ENCODE measurements around the gene HASPIN.

The HASPIN gene

DNA sequence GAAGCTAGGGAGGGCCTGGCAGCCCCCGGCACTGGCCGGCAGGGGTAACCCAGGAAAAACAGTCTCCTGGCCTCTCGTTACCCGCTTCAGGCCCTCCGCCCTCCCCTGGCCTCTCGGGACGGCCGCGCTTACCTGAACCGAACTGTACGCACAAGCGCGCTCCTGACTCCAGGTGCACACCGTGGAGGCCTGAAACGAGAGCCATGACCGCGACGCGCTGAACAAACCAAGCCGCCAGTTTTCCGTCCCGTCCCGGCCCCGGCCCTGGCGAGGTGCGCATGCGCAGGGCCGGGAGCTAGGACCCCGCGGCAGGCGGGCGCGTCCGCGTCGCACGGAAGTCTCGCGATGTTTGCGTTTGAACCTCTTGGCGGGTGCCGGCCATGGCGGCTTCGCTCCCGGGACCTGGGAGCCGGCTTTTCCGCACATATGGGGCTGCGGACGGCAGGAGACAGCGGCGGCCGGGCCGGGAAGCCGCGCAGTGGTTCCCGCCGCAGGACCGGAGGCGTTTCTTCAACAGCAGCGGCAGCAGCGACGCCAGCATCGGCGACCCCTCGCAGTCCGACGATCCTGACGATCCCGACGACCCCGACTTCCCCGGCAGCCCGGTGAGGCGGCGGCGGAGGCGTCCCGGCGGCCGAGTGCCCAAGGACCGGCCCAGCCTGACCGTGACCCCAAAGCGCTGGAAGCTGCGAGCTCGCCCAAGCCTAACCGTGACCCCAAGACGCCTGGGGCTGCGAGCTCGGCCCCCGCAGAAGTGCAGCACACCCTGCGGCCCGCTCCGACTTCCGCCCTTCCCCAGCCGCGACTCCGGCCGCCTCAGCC, at the start of gene HASPIN:
Gene HASPIN (plus strand): TSS at position 348 of the 822 bp plus-strand sequence. CDS start 33 bp downstream, at position 381.
- peak; percentile 81 for DNase-seq

DNA sequence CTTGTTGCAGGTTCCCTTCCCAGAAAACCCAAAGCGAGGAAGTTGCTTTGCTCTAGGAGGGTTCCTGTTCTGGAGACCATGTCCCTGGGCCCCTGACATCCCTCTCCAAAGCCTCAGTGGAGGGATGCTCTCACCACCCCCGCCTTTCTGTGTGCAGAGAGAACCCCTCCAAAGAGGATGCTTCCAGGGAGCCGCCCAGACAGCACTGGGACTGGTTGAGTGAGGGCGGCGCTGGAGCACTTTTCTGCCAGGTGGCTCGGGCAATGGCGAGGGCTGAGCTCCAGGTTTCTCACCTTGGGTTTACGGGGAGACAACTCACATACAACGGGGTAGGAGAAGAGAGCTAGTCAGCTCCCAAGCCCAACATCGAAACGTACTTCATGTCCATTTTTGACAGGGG, 47.8 kb upstream of the HASPIN start:
- no peak for DNase-seq

DNA sequence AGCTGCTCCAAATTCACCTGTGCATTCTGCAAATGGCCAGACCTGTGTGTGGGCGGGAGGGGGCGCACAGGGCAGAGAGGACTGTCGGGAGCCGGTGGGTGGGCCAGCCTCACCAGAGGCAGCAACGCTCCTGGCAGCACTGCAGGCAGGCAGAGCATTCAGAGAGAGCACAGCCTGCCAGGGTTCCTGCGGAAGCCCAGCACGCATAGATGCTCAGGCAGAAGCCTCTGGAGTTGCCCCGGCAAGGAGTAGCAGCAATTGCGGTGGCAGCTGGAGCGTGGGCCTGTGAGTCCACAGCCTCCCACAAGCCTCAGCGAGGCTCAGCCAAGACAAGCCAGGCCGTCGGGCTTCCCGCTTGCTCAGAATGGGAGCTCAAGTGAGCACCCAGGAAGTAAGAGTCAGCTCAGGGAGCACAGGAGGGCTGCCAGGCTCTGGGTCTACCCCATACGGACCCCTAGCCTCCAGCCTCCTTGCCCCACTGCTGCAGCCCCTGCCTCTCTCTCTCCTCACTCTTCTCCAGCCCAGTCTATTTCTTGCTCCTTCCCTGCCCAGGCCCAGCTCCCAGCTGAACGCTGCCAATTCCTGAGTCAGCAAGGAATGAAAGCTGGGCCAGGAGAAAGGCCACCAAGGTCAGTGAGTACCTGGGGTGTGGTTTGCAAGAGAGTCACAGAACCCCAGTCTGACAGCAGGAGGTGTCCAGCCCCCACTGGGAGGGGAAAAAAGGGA, 45.4 kb upstream of the HASPIN start:
- no peak for DNase-seq

GRCh38 chr17:3678821-3679530, 44.7 kb upstream of the HASPIN start:
- no peak for DNase-seq

DNA sequence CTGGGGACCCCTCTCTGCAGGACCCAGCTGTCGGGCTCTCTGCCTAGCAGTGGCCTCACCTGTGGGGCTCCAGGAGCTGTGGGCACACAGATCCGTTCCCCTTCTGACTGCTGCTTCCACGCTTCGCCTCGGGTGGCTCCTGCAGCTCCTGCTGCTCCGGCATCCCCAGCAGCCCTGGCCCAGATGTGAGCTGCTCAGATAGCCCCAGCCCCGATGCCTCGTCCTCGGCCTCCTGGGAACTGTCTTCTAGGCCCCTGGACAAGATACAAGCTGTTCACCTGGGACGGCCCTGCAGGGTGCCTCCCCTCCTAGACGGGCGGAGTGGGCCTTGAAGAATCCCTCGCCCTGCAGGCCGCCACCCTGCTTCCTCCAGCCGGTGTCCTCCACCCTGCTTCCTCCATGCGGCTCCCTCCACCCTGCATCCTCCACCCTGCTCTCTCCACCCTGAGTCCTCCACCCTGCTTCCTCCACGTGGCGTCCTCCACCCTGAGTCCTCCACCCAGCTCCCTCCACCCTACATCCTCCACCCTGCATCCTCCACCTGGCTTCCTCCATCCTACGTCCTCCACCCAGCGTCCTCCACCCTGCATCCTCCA, 44.1 kb upstream of the HASPIN start:
- no peak for DNase-seq

DNA sequence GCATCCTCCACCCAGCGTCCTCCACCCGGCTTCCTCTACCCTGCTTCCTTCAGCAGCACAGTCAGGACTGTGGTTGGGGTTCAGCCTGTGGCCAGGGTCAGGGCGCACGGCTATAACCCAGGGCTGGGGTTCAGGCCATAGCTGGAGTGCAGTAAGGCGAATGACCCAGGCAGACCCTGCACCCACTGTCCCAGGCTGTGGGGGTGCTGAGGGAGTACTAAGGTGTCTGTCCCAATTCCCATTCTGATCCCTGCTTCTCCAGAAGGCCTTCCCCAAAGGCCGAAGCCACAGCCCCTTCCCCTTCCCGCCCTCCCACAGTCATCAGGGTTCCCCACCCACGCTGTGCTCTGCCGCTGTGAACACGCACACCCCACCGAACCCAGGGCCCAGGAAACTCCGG, 42.6 kb upstream of the HASPIN start:
- no peak for DNase-seq

DNA sequence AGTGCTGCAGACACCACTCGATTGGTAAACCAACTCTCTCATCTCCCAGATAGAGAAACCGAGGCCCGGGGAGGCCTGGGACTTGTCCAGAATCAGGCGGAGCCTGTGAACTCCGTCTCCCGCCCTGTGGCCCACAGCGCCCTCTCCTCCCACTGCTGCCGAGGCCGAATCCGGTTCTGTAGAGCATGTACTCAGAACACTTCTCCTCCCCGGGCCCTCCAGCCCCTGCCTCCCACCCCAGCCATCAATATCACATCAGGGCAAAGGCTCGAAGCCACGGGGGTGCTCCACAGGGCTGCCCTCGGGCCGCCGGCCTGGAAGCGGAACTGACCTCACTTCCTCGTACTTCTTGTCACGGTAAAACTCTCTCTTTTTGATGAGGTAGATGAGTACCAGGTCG, 42.1 kb upstream of the HASPIN start:
- no peak for DNase-seq

DNA sequence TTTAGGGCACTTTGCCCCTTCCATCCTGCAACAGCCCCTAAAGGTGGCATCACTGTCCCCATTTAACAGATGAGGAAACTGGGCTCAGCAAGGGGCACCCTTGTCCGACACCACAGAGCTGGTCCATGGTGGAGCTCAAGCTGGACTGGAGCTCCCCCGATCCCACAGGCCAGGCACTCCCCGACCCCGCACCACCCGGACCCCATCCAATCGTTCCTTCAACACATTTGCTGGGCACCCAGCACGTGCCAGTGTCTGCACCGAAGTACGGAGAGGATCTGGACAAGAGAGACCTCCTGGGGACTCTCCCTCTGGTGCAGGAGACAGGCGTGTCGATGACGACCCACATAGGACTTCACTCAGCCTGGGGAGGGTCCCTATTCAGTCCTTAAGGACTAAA, 41.7 kb upstream of the HASPIN start:
- DNase-seq = no peak

DNA sequence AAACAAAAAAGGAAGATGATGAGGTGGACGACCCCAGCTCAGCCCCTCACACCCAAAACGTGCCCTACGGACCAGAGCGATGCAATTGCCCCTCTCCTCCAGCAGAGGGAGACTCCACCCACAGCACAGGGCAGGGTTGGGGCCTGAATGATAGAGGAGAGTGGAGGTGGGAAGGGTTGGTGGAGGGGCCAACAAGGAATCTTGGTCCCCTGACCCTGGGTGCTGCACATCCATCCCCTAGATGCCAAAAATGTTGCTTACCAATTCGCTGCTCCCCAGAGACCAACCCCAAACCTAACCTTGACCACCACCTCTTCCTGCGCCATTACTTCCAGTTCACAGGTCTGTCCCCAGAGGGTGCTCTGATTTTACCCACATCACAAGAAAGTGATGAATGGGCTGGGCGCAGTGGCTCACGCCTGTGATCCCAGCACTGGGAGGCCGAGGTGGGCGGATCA, 40.6 kb upstream of the HASPIN start:
- no peak for DNase-seq

- DNase-seq = no peak
Observed at GRCh38 chr17:3685174-3685573, 38.5 kb upstream of the HASPIN start.

DNA sequence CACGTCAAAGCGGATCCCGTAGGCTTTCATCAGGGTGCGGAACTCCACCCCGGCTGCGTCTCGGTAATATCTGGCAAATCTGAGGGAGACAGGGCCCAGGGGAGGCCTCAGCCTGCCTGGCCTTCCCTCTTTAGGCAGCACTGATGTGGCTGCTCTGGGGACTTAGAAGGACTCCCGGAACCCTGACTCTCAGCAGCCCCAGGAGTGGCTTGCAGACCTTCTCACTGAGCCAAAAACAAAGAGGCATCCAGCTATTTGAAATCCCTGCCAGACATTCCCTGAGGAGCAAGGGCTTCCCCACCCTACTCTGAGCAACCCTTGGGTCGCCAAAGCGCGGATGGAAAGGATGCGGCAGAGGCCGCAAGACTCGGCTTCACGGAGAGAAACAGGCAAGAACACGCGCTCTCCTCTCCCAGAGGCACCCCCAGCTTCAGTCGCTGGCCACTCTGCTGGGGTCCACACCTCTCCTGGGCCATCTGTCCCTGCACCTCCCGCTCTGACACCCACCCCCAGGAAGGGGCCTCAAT, 35.6 kb upstream of the HASPIN start:
- no peak for DNase-seq

- no peak for DNase-seq
Observed at GRCh38 chr17:3688852-3689261, 34.8 kb upstream of the HASPIN start.

- no peak for DNase-seq
Observed at GRCh38 chr17:3689262-3690093, 34.2 kb upstream of the HASPIN start.

DNA sequence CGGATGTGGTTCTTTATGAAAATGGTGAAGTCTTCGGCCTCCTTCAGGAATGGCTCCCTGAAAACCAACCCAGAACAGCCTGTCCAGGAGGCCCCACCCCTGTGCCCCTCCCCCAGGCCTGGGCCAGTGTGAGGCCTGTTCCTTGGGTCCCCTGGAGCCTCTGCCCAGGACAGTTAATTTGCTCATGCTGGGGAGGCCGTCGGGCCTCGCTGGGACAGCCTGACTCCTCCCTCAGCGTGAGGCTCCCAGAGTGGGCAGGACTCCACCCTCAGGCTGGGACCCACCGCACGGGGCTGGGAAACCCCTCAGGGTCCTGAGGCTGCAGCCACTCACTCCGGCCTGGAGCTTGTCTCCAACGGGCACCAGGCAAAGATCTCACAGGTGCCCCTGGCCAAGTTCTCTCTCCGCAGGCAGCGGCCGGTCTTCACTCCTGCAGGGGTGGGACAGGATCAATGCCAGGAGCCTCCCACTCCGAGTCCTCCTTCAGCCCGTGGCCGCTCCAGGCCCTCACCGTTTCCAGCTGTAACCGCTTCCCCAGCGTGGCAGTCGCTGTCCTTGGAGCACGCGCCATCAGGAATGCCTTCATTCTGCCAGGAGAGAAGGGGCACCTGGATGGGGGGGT, 33.5 kb upstream of the HASPIN start:
- DNase-seq = no peak

GRCh38 chr17:3691617-3692067, 32.1 kb upstream of the HASPIN start:
- no peak for DNase-seq

GRCh38 chr17:3692346-3692745, 31.4 kb upstream of the HASPIN start:
- DNase-seq = no peak

GRCh38 chr17:3693141-3693540, 30.6 kb upstream of the HASPIN start:
- no peak for DNase-seq

DNA sequence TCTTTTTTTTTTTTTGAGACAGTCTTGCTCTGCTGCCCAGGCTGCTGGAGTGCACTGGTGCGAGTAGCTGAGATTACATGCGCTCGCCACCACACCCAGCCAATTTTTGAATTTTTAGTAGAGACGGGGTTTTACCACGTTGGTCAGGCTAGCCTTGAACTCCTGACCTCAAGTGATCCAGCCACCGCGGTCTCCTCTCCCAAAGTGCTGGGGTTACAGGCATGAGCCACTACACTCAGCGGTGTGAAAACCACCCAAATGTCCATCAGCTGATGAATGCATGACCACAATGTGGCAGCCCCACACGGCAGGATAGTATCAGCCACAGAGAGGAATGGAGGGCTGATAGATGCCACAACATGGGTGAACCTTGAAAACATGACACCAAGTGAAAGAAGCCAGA, 29.9 kb upstream of the HASPIN start:
- no peak for DNase-seq

DNA sequence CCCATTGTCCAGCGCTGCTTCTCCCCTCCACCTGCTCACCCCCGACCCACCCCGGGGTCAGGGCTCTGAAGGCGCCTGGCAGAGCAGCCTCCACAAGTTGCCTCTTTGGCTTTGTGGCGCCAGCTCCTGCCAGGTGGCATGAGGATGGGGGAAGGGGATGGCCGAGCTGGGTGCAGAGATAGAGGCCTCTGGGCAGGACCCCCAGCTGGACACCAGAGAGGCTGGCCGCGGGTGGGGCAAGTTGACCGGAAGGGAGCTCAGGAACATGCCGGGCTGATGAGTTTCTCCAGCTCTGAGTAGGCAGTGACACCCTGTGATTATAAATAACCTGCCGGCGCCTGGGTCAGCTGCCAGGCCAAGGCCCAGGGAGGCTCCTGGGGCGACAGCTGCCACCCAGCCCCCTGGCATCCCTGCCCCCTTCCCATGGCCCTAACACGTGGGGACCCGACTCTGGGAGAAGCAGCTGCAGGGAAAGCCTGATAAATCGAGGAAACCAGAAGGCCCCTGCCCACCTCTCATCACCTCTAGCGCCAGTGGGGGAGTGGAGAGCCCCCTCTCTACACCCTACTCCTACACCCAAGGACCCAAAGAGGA, 28.5 kb upstream of the HASPIN start:
- no peak for DNase-seq

DNA sequence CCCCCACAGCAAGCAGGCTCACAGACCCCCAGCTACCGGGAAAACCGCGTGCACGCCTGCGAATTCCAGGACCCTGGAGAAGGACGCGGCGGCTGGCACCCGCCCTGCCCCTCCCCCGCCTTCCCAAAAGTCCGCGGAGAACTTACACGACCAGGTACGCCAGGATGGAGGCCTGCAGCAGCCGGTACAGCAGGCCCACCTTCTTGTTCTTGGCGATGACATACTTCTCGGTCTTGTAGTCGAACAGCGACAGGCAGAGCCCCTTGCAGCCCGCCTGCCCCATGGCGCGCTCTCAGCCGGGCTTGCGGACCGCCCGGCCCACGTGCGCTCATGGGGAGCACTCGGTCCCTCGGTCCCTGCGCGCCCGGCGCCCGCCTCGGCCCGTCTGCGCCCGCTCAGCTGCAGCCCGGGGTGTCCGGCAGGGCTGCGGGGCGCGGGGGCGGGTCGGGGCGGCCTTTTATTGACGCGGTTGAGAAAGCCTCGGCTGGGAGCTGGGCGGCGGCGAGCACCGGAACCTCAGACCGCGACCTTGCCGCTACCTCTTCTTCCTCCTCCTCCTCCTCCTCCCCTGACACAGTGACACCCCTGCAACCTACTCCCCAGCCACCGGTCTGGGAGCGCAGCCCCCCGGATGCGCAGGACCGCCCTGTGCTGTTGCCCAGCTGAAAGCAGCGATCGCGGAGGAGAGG, 27.8 kb upstream of the HASPIN start, which contains the start of gene P2RX5:
Gene P2RX5 (minus strand): TSS at position 433 of the 689 bp plus-strand sequence. CDS start 150 bp downstream, at position 283.
- no peak for DNase-seq
